GM12878 (cell line): ENCODE measurements around the gene GSAP. TPM values are rescaled to one million over a fixed set of nuclear protein-coding genes. Genes with fewer than 3 reads are reported as not detected.

ENCODE experiments used
- BMI1 ChIP-seq: fragments of 450-650 bp; IDR thresholded peaks from 2 replicates; pipeline ENCODE4 v1.6.1; 2016; ENCODE audit warnings: mild to moderate bottlenecking, moderate library complexity, borderline replicate concordance
- CHD1 ChIP-seq: IDR thresholded peaks from 2 replicates; pipeline ENCODE4 v1.6.1; 2012; ENCODE audit warnings: low read depth, low read length, improper control_type of control experiment
- DPF2 ChIP-seq: fragments of 450-650 bp; IDR thresholded peaks from 2 replicates; pipeline ENCODE4 v1.6.1; 2017; ENCODE audit warnings: mild to moderate bottlenecking
- ETV6 ChIP-seq, 2 experiments: fragments of 450-650 bp in 1 of 2; IDR thresholded peaks in 1 of 2; conservative IDR thresholded peaks in 1 of 2; 2 replicates each; pipeline ENCODE4 v1.6.1; 2014; ENCODE audit warnings: antibody characterized with exemption in 1 of 2, borderline replicate concordance in 1 of 2, low read depth in 1 of 2, mild to moderate bottlenecking in 1 of 2, moderate library complexity in 1 of 2
- EZH2 ChIP-seq: IDR thresholded peaks from 2 replicates; pipeline ENCODE4 v1.6.1; 2012; ENCODE audit warnings: low read depth, mild to moderate bottlenecking, control low read depth, inconsistent platforms, low read length, borderline replicate concordance; ENCODE audit not compliant: control insufficient read depth
- FOS ChIP-seq: IDR thresholded peaks from 3 replicates; pipeline ENCODE4 v1.6.1; 2011; ENCODE audit warnings: borderline replicate concordance; ENCODE audit not compliant: insufficient read length; ENCODE audit errors: extremely low read depth
- GABPA ChIP-seq: IDR thresholded peaks from 2 replicates; pipeline ENCODE4 v1.6.1; 2014; ENCODE audit warnings: antibody characterized with exemption, low read depth, mild to moderate bottlenecking, inconsistent platforms
- KLF5 ChIP-seq: fragments of 450-650 bp; IDR thresholded peaks from 2 replicates; pipeline ENCODE4 v1.6.1; 2014; ENCODE audit warnings: mild to moderate bottlenecking; ENCODE audit not compliant: partially characterized antibody
- MEF2B ChIP-seq: fragments of 450-650 bp; IDR thresholded peaks from 2 replicates; pipeline ENCODE4 v1.6.1; 2018; ENCODE audit warnings: mild to moderate bottlenecking, moderate library complexity; ENCODE audit not compliant: partially characterized antibody, poor library complexity, severe bottlenecking
- NR2C2 ChIP-seq: IDR thresholded peaks from 2 replicates; pipeline ENCODE4 v1.6.1; 2011; ENCODE audit warnings: borderline replicate concordance, low read depth; ENCODE audit not compliant: control insufficient read depth, insufficient read length
- RUNX3 ChIP-seq: IDR thresholded peaks from 2 replicates; pipeline ENCODE4 v1.6.1; 2012; ENCODE audit warnings: low read length, inconsistent platforms
- SIX5 ChIP-seq: IDR thresholded peaks from 2 replicates; pipeline ENCODE4 v1.6.1; 2011; ENCODE audit warnings: mild to moderate bottlenecking, low read depth, low read length, moderate library complexity; ENCODE audit not compliant: severe bottlenecking
- SMARCA5 ChIP-seq: fragments of 450-650 bp; IDR thresholded peaks from 2 replicates; pipeline ENCODE4 v1.6.1; 2017; ENCODE audit warnings: mild to moderate bottlenecking
- ZBED1 ChIP-seq: IDR thresholded peaks from 2 replicates; pipeline ENCODE4 v1.6.1; 2016; ENCODE audit warnings: borderline replicate concordance
- ZNF384 ChIP-seq: IDR thresholded peaks from 2 replicates; pipeline ENCODE4 v1.6.1; 2012; ENCODE audit warnings: low read depth, mild to moderate bottlenecking, low read length, improper control_type of control experiment, borderline replicate concordance
- polyA plus RNA-seq, 11 experiments: library from polyadenylated mRNA; depleted of rRNA in 4 of 11; unstranded in 6 of 11; stranded (reverse) in 5 of 11; fragments of >200 nt; fragmentation: Nextera tagmentation in 4 of 11; fragmentation: Illumina TruSeq in 1 of 11; extraction: Ambion mirVana in 4 of 11; extraction: Trizol in 1 of 11; gene quantifications; 1 replicate in 1 of 11; 2 replicates in 10 of 11; pipeline versions ENCODE4 v1.2.1 to v1.2.3, GENCODE V29; 2011 to 2016; ENCODE audit warnings: inconsistent platforms in 2 of 11, missing spikeins in 2 of 11, low read depth in 1 of 11
- total RNA-seq, 4 experiments: library from RNA; depleted of rRNA in 3 of 4; stranded (reverse); fragments of >200 nt in 3 of 4; fragmentation: Illumina TruSeq in 1 of 4; extraction: Trizol in 1 of 4; gene quantifications; 2 replicates each; pipeline versions ENCODE4 v1.2.1 to v1.2.3, GENCODE V29; 2013 to 2021
- TF ChIP-seq, protein P1 (sequence below): fragments of 450-650 bp; conservative IDR thresholded peaks from 2 replicates; pipeline ENCODE4 v1.6.1; 2017; ENCODE audit warnings: mild to moderate bottlenecking, moderate library complexity
- TF ChIP-seq, protein P2 (sequence below): IDR thresholded peaks from 2 replicates; pipeline ENCODE4 v1.6.1; 2012; ENCODE audit warnings: low read depth, low read length, improper control_type of control experiment
- TF ChIP-seq, protein P3 (sequence below): IDR thresholded peaks from 2 replicates; pipeline ENCODE4 v1.6.1; 2012; ENCODE audit warnings: mild to moderate bottlenecking, low read depth, low read length
- TF ChIP-seq, protein P4 (sequence below): fragments of 450-650 bp; IDR thresholded peaks from 2 replicates; pipeline ENCODE4 v1.6.1; 2018; ENCODE audit warnings: mild to moderate bottlenecking, low read depth, moderate library complexity; ENCODE audit not compliant: partially characterized antibody

GSAP gene
- total and polyA plus RNA-seq, 10 of the 15 experiments (the other 5 are each of a cell fraction or from before 2014, with no cell fraction given), result 6.6 to 38.1 (median 21.8) TPM

DNA sequence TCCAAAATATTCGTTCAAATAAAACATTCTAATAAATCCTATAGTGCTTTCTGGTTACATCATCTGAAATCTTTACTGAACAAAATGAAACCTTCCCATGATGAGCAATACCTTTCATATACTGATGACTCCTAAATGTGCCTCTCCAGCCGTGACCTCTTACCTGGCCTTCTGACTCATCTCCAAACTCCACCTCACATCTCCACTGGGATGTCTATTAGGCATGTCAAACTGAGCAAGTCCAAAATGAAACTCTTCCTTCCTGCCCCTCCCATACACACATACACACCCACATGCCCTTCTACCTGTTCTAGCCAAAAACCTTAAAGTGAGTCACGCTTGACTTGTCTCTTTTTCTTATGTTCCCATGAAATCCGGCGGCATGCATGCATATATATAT lies 22.9 kb downstream of the GSAP start (continued):
- TF ChIP-seq, protein P1, sequence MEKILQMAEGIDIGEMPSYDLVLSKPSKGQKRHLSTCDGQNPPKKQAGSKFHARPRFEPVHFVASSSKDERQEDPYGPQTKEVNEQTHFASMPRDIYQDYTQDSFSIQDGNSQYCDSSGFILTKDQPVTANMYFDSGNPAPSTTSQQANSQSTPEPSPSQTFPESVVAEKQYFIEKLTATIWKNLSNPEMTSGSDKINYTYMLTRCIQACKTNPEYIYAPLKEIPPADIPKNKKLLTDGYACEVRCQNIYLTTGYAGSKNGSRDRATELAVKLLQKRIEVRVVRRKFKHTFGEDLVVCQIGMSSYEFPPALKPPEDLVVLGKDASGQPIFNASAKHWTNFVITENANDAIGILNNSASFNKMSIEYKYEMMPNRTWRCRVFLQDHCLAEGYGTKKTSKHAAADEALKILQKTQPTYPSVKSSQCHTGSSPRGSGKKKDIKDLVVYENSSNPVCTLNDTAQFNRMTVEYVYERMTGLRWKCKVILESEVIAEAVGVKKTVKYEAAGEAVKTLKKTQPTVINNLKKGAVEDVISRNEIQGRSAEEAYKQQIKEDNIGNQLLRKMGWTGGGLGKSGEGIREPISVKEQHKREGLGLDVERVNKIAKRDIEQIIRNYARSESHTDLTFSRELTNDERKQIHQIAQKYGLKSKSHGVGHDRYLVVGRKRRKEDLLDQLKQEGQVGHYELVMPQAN, result no peak
- TF ChIP-seq FOS (no peak), NR2C2 (no peak), CHD1 (no peak), SMARCA5 (no peak), GABPA (0 out of 2 replicates have a peak, but pooled peaks have one; percentile 43), EZH2 (no peak), SIX5 (no peak), ZNF384 (no peak), MEF2B (peak; percentile 13), ETV6 (conservative IDR thresholded peaks at IDR 0.05 in 1 of 2, IDR thresholded peaks at IDR 0.05 in 1 of 2; ENCODE audit: borderline replicate concordance in 1 of 2, low read depth in 1 of 2) (peak in 1 of 2 experiments; percentile 78; a peak in 2 of 4 replicates), KLF5 (no peak), BMI1 (no peak; the same call in 1 of the 2 replicates), ZBED1 (0 out of 2 replicates have a peak, but pooled peaks have one; percentile 65), DPF2 (0 out of 2 replicates have a peak, but pooled peaks have one; percentile 54), RUNX3 (peak; percentile 77)
- TF ChIP-seq, protein P2, sequence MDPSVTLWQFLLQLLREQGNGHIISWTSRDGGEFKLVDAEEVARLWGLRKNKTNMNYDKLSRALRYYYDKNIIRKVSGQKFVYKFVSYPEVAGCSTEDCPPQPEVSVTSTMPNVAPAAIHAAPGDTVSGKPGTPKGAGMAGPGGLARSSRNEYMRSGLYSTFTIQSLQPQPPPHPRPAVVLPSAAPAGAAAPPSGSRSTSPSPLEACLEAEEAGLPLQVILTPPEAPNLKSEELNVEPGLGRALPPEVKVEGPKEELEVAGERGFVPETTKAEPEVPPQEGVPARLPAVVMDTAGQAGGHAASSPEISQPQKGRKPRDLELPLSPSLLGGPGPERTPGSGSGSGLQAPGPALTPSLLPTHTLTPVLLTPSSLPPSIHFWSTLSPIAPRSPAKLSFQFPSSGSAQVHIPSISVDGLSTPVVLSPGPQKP, result no peak
- TF ChIP-seq, protein P3, sequence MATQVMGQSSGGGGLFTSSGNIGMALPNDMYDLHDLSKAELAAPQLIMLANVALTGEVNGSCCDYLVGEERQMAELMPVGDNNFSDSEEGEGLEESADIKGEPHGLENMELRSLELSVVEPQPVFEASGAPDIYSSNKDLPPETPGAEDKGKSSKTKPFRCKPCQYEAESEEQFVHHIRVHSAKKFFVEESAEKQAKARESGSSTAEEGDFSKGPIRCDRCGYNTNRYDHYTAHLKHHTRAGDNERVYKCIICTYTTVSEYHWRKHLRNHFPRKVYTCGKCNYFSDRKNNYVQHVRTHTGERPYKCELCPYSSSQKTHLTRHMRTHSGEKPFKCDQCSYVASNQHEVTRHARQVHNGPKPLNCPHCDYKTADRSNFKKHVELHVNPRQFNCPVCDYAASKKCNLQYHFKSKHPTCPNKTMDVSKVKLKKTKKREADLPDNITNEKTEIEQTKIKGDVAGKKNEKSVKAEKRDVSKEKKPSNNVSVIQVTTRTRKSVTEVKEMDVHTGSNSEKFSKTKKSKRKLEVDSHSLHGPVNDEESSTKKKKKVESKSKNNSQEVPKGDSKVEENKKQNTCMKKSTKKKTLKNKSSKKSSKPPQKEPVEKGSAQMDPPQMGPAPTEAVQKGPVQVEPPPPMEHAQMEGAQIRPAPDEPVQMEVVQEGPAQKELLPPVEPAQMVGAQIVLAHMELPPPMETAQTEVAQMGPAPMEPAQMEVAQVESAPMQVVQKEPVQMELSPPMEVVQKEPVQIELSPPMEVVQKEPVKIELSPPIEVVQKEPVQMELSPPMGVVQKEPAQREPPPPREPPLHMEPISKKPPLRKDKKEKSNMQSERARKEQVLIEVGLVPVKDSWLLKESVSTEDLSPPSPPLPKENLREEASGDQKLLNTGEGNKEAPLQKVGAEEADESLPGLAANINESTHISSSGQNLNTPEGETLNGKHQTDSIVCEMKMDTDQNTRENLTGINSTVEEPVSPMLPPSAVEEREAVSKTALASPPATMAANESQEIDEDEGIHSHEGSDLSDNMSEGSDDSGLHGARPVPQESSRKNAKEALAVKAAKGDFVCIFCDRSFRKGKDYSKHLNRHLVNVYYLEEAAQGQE, result no peak
- TF ChIP-seq, protein P4, sequence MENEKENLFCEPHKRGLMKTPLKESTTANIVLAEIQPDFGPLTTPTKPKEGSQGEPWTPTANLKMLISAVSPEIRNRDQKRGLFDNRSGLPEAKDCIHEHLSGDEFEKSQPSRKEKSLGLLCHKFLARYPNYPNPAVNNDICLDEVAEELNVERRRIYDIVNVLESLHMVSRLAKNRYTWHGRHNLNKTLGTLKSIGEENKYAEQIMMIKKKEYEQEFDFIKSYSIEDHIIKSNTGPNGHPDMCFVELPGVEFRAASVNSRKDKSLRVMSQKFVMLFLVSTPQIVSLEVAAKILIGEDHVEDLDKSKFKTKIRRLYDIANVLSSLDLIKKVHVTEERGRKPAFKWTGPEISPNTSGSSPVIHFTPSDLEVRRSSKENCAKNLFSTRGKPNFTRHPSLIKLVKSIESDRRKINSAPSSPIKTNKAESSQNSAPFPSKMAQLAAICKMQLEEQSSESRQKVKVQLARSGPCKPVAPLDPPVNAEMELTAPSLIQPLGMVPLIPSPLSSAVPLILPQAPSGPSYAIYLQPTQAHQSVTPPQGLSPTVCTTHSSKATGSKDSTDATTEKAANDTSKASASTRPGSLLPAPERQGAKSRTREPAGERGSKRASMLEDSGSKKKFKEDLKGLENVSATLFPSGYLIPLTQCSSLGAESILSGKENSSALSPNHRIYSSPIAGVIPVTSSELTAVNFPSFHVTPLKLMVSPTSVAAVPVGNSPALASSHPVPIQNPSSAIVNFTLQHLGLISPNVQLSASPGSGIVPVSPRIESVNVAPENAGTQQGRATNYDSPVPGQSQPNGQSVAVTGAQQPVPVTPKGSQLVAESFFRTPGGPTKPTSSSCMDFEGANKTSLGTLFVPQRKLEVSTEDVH, result no peak
